ENCODE measurements around the gene DTD2. TPM values are rescaled to one million over a fixed set of nuclear protein-coding genes. Genes with fewer than 3 reads are reported as not detected.

DTD2 gene
- total RNA-seq = 10 to 100 TPM in 3 of 4 donors, 1 to 10 TPM in 1; 7.5 to 62.7 (median 25.9) TPM

- WGBS, 2 donors (ENCODE audit: low coverage in 1 of 2) = 0 to 1% methylated on average over 5 to 69 of the region's 70 CpGs
- TF ChIP-seq POLR2AphosphoS5 (IDR thresholded peaks at IDR 0.05) = peak; percentile 91 to 93 (median 92)
- peak; percentile 82 for TF ChIP-seq POLR2A (IDR thresholded peaks at IDR 0.05)
- TF ChIP-seq CTCF (IDR thresholded peaks at IDR 0.05) = no peak
- Histone ChIP-seq H3K4me3 (peak within 1 kb of the TSS; percentile 52 to 73 (median 58)), H3K27me3 (no peaks in the 10 kb centered on the region), H3K4me1 (peaks cover 0 to 15% (median 4%) of the 10 kb centered on the region in 4 donors), H3K27ac (peak within 1 kb of the TSS; percentile 89 to 93 (median 92)), H3K9me3 (no peaks in the 10 kb centered on the region), H3K36me3 (peaks cover 0 to 4% (median 2%) of the 10 kb centered on the region in 4 donors)
- peak; percentile 96 for DNase-seq
- intact Hi-C loops (cut with DNase I; ENCODE audit: low total_unique reads) = no loop called here
- in situ Hi-C loops (cut with MboI; ENCODE audit: low pct_ligation_motif_present in 1 of 4, low pct_unique_long_range_greater_than_20kb in 1 of 4, low sequenced_read_pairs in 3 of 4) = no loop called here
Observed at GRCh38 chr14:31456841-31457664, at the start of gene DTD2. Gene DTD2, minus strand, starts transcription at chr14:31457506. Its CDS starts 113 bp downstream, at chr14:31457393.

- peaks cover 0 to 3% (median 0%) of the 10 kb centered on the region in 4 donors for H3K4me1 ChIP-seq
- WGBS, 2 donors (ENCODE audit: low coverage in 1 of 2) = 57 to 86% methylated on average over 1 of the region's 1 CpG
- intact Hi-C loops (cut with DNase I; ENCODE audit: low total_unique reads) (no loop called here), in situ Hi-C loops (cut with MboI; ENCODE audit: low pct_ligation_motif_present in 1 of 4, low pct_unique_long_range_greater_than_20kb in 1 of 4, low sequenced_read_pairs in 3 of 4) (loop anchor here in 2 of 4 donors (25.0 kb wide), 2 partner anchors 407 to 1057 kb away; no protein-coding TSS in a partner anchor)
- no peak for TF ChIP-seq POLR2AphosphoS5 (IDR thresholded peaks at IDR 0.05)
- no peak for TF ChIP-seq CTCF (IDR thresholded peaks at IDR 0.05)
- no peak for TF ChIP-seq POLR2A (IDR thresholded peaks at IDR 0.05)
- no peak for TF ChIP-seq EP300 (IDR thresholded peaks at IDR 0.05; ENCODE audit: low read depth)
- DNase-seq = no peak
- H3K9me3 ChIP-seq = no peaks in the 10 kb centered on the region
- no peak overlapping the region for H3K4me3 ChIP-seq
- H3K36me3 ChIP-seq = no peaks in the 10 kb centered on the region
- H3K27me3 ChIP-seq = no peaks in the 10 kb centered on the region
- no peak overlapping the region for H3K27ac ChIP-seq
Observed at GRCh38 chr14:31505411-31505810, 48.1 kb upstream of the DTD2 start.

DNA sequence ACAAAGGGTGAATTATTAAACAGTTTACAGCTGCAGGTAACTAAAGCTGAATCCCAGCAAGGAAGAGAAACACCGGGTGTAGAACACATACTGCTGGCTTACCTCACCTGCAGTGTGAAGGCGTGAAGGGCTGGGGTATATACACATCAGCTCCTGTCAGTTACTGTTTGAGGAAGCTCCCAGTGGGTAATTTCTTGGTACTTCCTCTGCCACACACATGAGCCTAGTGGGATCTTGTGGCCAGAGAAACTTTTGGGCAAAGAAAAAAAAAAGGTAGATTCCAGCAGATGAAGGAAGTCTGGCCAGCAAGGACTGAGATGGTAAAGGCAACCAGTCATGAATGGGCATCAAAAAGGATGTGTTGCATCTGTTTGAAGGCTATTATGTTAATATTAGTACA lies 44.6 kb upstream of the DTD2 start:
- 59% methylated on average over 2 of the region's 2 CpGs; no CpG with 5 or more reads in 1 of the 2 donors for WGBS, 2 donors (ENCODE audit: low coverage in 1 of 2)
- Histone ChIP-seq H3K27me3 (no peaks in the 10 kb centered on the region), H3K4me1 (peaks cover 0 to 3% (median 0%) of the 10 kb centered on the region in 4 donors), H3K27ac (no peak overlapping the region), H3K9me3 (peaks cover 5% of the 10 kb centered on the region in 2 donors), H3K36me3 (no peaks in the 10 kb centered on the region), H3K4me3 (no peak overlapping the region)
- in situ Hi-C loops (cut with MboI; ENCODE audit: low pct_ligation_motif_present in 1 of 4, low pct_unique_long_range_greater_than_20kb in 1 of 4, low sequenced_read_pairs in 3 of 4) = loop anchor here in 2 of 4 donors (25.0 kb wide), 2 partner anchors 410 to 1060 kb away; no protein-coding TSS in a partner anchor
- TF ChIP-seq POLR2A (IDR thresholded peaks at IDR 0.05) (no peak), CTCF (IDR thresholded peaks at IDR 0.05) (no peak), POLR2AphosphoS5 (IDR thresholded peaks at IDR 0.05) (no peak), EP300 (IDR thresholded peaks at IDR 0.05; ENCODE audit: low read depth) (no peak)
- intact Hi-C loops (cut with DNase I; ENCODE audit: low total_unique reads) = no loop called here
- no peak for DNase-seq

DNA sequence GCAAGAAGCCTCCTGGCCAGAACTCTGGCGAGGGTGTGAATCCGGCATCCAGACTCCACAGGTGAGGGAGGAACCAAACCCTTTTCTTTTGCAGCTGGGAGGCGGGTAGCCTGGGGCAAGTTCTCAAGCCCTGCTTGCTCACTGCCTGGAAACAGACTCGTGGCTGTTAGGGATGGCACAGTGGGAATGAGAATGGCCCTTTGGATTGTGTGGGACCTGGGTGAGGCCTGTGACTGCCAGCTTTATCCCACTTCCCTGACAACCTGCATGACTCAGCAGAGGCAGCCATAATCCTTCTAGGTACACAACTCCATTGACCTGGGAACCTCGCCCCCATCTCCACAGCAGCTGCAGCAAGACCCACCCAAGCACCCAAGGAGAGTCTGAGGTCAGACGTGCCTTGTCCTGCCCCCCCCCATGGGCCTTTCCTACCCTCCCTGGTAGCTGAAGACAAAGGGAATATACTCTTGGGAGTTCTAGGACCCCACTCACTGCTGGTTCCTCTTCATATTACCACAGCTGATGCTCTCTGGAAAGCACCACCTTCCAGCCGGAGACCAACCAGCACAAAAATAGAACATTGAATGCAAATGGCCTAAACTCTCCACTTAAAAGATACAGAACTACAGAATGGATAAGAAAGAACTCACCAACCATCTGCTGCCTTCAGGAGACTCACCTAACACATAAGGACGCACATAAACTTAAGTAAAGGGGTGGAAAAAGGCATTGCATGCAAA lies 35.6 kb upstream of the DTD2 start:
- Histone ChIP-seq H3K4me1 (no peaks in the 10 kb centered on the region), H3K27me3 (no peaks in the 10 kb centered on the region), H3K36me3 (no peaks in the 10 kb centered on the region), H3K4me3 (no peak overlapping the region), H3K27ac (no peak overlapping the region), H3K9me3 (no peaks in the 10 kb centered on the region)
- in situ Hi-C loops (cut with MboI; ENCODE audit: low pct_ligation_motif_present in 1 of 4, low pct_unique_long_range_greater_than_20kb in 1 of 4, low sequenced_read_pairs in 3 of 4) = no loop called here
- DNase-seq = peak; percentile 8
- TF ChIP-seq EP300 (IDR thresholded peaks at IDR 0.05; ENCODE audit: low read depth) = no peak
- TF ChIP-seq POLR2AphosphoS5 (IDR thresholded peaks at IDR 0.05) = no peak
- TF ChIP-seq POLR2A (IDR thresholded peaks at IDR 0.05) = no peak
- TF ChIP-seq CTCF (IDR thresholded peaks at IDR 0.05) = no peak
- intact Hi-C loops (cut with DNase I; ENCODE audit: low total_unique reads) = no loop called here
- 87% methylated on average over 8 of the region's 8 CpGs; no CpG with 5 or more reads in 1 of the 2 donors for WGBS, 2 donors (ENCODE audit: low coverage in 1 of 2)
